B cell (primary cell): ENCODE measurements around the gene SARM1. TPM values are rescaled to one million over a fixed set of nuclear protein-coding genes. Genes with fewer than 3 reads are reported as not detected.

Experiments used
- ATAC-seq: fragments of 200-7000 bp; cut with Tn5 transposase; one replicate; pipeline ENCODE4 v1.10.0; 2021; ENCODE audit warnings: low read depth, mild to moderate bottlenecking, moderate number of reproducible peaks, moderate library complexity
- CTCF ChIA-PET: fragments of 350-600 bp; sonication (Branson Sonifier 250); formaldehyde crosslinking; loops from one replicate; lab custom pipeline; 2021; ENCODE audit warnings: antibody characterized with exemption, inconsistent platforms; lab: Charles Lee
- POLR2A ChIA-PET: fragments of 350-600 bp; sonication (Branson Sonifier 250); formaldehyde crosslinking; loops from one replicate; lab custom pipeline; 2021; ENCODE audit warnings: antibody characterized with exemption; lab: Charles Lee
- DNase-seq: peaks from one replicate; pipeline ENCODE4 v3.0.0; 2013
- H2AFZ ChIP-seq: 2 replicates; pipeline ENCODE4 v1.6.1; 2012; ENCODE audit warnings: mild to moderate bottlenecking, low read depth, low read length; ENCODE audit not compliant: insufficient read depth, poor library complexity, severe bottlenecking
- H3K27ac ChIP-seq, 2 donors: 1 replicate in 1 of 2; 2 replicates in 1 of 2; pipeline ENCODE4 v1.5.1; 2012 to 2013; ENCODE audit warnings: low read length in 2 of 2, mild to moderate bottlenecking in 2 of 2, moderate library complexity in 1 of 2
- H3K27me3 ChIP-seq, 4 experiments: fragments of 200-600 bp in 1 of 4; sonication (generic) in 1 of 4; replicated peaks in 1 of 4; 1 replicate in 2 of 4; 2 replicates in 2 of 4; pipeline versions ENCODE4 v1.6.1 to v1.7.0; 2013 to 2016; ENCODE audit warnings: low read length in 3 of 4, mild to moderate bottlenecking in 2 of 4, mixed read lengths in 1 of 4, moderate library complexity in 1 of 4; ENCODE audit not compliant: insufficient read depth in 4 of 4, control insufficient read depth in 3 of 4; ENCODE audit errors: control extremely low read depth in 1 of 4
- H3K36me3 ChIP-seq, 2 experiments: replicated peaks in 1 of 2; 1 replicate in 1 of 2; 2 replicates in 1 of 2; pipeline versions ENCODE4 v1.6.1 to v1.7.1; 2013; ENCODE audit warnings: low read length in 1 of 2; ENCODE audit not compliant: insufficient read depth in 2 of 2, control insufficient read depth in 1 of 2; ENCODE audit errors: control extremely low read depth in 1 of 2, extremely low read depth in 1 of 2
- H3K4me1 ChIP-seq, 2 donors: fragments of 200-600 bp in 1 of 2; sonication (generic) in 1 of 2; 1 replicate in 1 of 2; 2 replicates in 1 of 2; pipeline versions ENCODE4 v1.5.1 to v1.6.1; 2013 to 2017; ENCODE audit warnings: low read length in 2 of 2; ENCODE audit not compliant: control insufficient read depth in 2 of 2, insufficient read depth in 2 of 2
- H3K4me2 ChIP-seq: replicated peaks from 2 replicates; pipeline ENCODE3; 2012; ENCODE audit warnings: mild to moderate bottlenecking, low read depth, low read length; ENCODE audit not compliant: poor library complexity, severe bottlenecking
- H3K4me3 ChIP-seq, 5 experiments: fragments of 200-600 bp in 1 of 5; sonication (generic) in 1 of 5; 1 replicate in 3 of 5; 2 replicates in 2 of 5; pipeline versions ENCODE4 v1.5.1 to v1.7.0; 2011 to 2016; ENCODE audit warnings: low read length in 4 of 5, mild to moderate bottlenecking in 4 of 5, low read depth in 2 of 5, control low read depth in 1 of 5, moderate library complexity in 1 of 5; ENCODE audit not compliant: insufficient read depth in 1 of 5; ENCODE audit errors: control extremely low read depth in 1 of 5, extremely low read depth in 1 of 5
- H3K79me2 ChIP-seq: fragments of 200-600 bp; sonication (generic); one replicate; pipeline ENCODE4 v1.6.0; 2016; ENCODE audit warnings: low read length; ENCODE audit not compliant: control insufficient read depth, insufficient read depth
- H3K9ac ChIP-seq: fragments of 200-600 bp; sonication (generic); 2 replicates; pipeline ENCODE4 v1.6.1; 2017; ENCODE audit warnings: mild to moderate bottlenecking, low read length, moderate library complexity
- H3K9me3 ChIP-seq, 3 donors: one replicate each; pipeline versions ENCODE4 v1.6.1 to v1.7.1; 2013; ENCODE audit warnings: low read length in 2 of 3; ENCODE audit not compliant: control insufficient read depth in 2 of 3, insufficient read depth in 1 of 3; ENCODE audit errors: control extremely low read depth in 1 of 3
- H4K20me1 ChIP-seq: 2 replicates; pipeline ENCODE4 v1.6.0; 2012; ENCODE audit warnings: mild to moderate bottlenecking, low read length; ENCODE audit not compliant: insufficient read depth, control insufficient read depth, poor library complexity, severe bottlenecking
- H3K27ac Mint-ChIP-seq: one replicate; pipeline ENCODE4 v1.8.0; 2021; ENCODE audit warnings: mixed read lengths
- H3K27me3 Mint-ChIP-seq: one replicate; pipeline ENCODE4 v1.8.0; 2021; ENCODE audit warnings: mixed read lengths
- H3K4me1 Mint-ChIP-seq: one replicate; pipeline ENCODE4 v1.8.0; 2021; ENCODE audit warnings: mixed read lengths
- H3K4me3 Mint-ChIP-seq: one replicate; pipeline ENCODE4 v1.8.0; 2021; ENCODE audit warnings: mixed read lengths
- H3K9me3 Mint-ChIP-seq: one replicate; pipeline ENCODE4 v1.8.0; 2022; ENCODE audit warnings: mixed read lengths; ENCODE audit not compliant: insufficient read depth
- CTCF ChIP-seq: fragments of 200-600 bp; IDR thresholded peaks from one replicate; pipeline ENCODE4 v1.8.0; 2022; ENCODE audit warnings: antibody characterized with exemption, mild to moderate bottlenecking
- EZH2 ChIP-seq: IDR thresholded peaks from 2 replicates; pipeline ENCODE4 v1.6.1; 2012; ENCODE audit warnings: borderline replicate concordance, low read depth, mild to moderate bottlenecking, moderate library complexity, low read length; ENCODE audit not compliant: insufficient read depth, poor library complexity, severe bottlenecking
- WGBS: methylation state at CpG from one replicate; pipeline ENCODE4 v1.1.5; 2013; ENCODE audit warnings: missing lambda C conversion rate; ENCODE audit not compliant: insufficient coverage; 5-methylcytosine and 5-hydroxymethylcytosine counted together
- intact Hi-C: fragments of 100-400 bp; cut with micrococcal nuclease; formaldehyde crosslinking; loops from one replicate; pipeline ENCODE4 v1.10.0; 2022
- polyA plus RNA-seq: library from polyadenylated mRNA; depleted of rRNA; stranded (reverse); fragments of >200 nt; gene quantifications from 2 replicates; pipeline ENCODE4 v1.2.3, GENCODE V29; 2012
- total RNA-seq, 2 donors: library from RNA; stranded (reverse); fragments of 120-200 nt in 1 of 2; gene quantifications; 1 replicate in 1 of 2; 2 replicates in 1 of 2; pipeline versions ENCODE4 v1.2.3 to v1.2.4, GENCODE V29; 2013 to 2022

SARM1 gene
- total and polyA plus RNA-seq, 2 donors (not counting 1 experiment from before 2014, with no cell fraction given), result 22.5 to 32.8 TPM

DNA sequence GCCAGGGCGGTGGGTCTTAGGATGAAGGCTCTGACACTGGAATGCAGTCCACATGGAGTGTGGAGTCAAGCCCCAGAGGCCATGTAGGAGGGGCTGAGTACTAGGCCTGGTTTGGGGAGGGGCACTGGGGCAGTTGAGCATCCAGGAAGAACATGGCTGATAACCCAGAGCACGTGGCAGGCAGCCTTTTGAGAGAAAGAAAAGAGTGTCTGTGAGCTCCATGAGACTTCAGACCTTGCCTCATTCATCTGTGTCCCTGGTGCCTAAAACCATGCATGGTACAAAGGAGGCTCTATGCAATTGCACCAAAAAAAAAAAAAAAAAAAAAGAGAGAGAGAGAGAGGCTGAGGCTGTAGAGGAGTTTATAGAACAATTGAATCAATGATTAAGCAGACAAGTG, 19.9 kb downstream of the SARM1 start:
- H3K4me1 Mint-ChIP-seq, result no peaks in the 10 kb centered on the region
- H2AFZ ChIP-seq, result no peak overlapping the region
- H3K27me3 ChIP-seq, result no peaks in the 10 kb centered on the region
- no peak overlapping the region for H3K4me2 ChIP-seq
- WGBS, result 60% methylated on average over 2 of the region's 2 CpGs
- POLR2A ChIA-PET, result no interaction called here
- no peaks in the 10 kb centered on the region for H3K9me3 ChIP-seq
- no peaks in the 10 kb centered on the region for H3K4me1 ChIP-seq
- H3K4me3 Mint-ChIP-seq, result no peak overlapping the region
- intact Hi-C loops, result no loop called here
- no peak for TF ChIP-seq EZH2
- no peak for TF ChIP-seq CTCF
- CTCF ChIA-PET, result no interaction called here
- no peaks in the 10 kb centered on the region for H3K79me2 ChIP-seq
- no peaks in the 10 kb centered on the region for H3K27me3 Mint-ChIP-seq
- peaks cover 3 to 44% of the 10 kb centered on the region in 2 experiments for H3K36me3 ChIP-seq
- DNase-seq, result no peak
- no peaks in the 10 kb centered on the region for H3K9me3 Mint-ChIP-seq
- H4K20me1 ChIP-seq, result no peaks in the 10 kb centered on the region
- no peak for ATAC-seq
- H3K27ac Mint-ChIP-seq, result no peak overlapping the region
- H3K4me3 ChIP-seq, result no peak overlapping the region
- no peak overlapping the region for H3K27ac ChIP-seq
- no peak overlapping the region for H3K9ac ChIP-seq

DNA sequence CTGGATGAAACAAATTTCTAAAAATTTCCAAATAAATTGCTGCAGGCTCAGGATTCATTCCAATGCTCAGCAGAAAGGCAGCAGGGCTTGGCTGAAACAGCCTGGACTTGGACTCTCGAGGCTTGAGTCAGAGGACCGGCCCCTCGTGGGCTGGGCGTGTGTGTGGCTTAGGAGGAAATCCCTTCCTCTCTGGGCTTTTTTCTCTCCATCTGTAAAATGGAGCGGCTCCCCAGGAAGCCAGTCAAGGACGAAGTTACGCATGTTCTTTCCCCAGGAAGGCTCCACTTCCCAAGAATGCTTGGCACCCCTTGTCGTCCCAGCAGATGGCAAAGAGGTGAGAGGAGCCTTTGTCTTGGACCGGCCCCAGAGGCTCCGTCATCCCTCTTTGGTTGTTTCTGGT, 21.0 kb downstream of the SARM1 start:
- Histone ChIP-seq H3K36me3 (peaks cover 1 to 44% of the 10 kb centered on the region in 2 experiments), H3K4me1 (no peaks in the 10 kb centered on the region)
- WGBS, result 100% methylated on average over 5 of the region's 10 CpGs

More for the DNA sequence above, 21.0 kb downstream of the SARM1 start:
- TF ChIP-seq EZH2, result no peak
- no peak for TF ChIP-seq CTCF
- no peak overlapping the region for H3K27ac ChIP-seq
- intact Hi-C loops, result no loop called here
- Mint-ChIP-seq H3K27ac (no peak overlapping the region), H3K27me3 (no peaks in the 10 kb centered on the region), H3K4me1 (no peaks in the 10 kb centered on the region), H3K4me3 (no peak overlapping the region), H3K9me3 (no peaks in the 10 kb centered on the region)
- H3K9ac ChIP-seq, result no peak overlapping the region
- CTCF ChIA-PET, result no interaction called here
- H3K79me2 ChIP-seq, result no peaks in the 10 kb centered on the region
- DNase-seq, result no peak
- no peaks in the 10 kb centered on the region for H4K20me1 ChIP-seq
- ATAC-seq, result no peak
- H3K4me2 ChIP-seq, result no peak overlapping the region
- H3K4me3 ChIP-seq, result no peak overlapping the region
- H3K27me3 ChIP-seq, result no peaks in the 10 kb centered on the region
- no peaks in the 10 kb centered on the region for H3K9me3 ChIP-seq
- POLR2A ChIA-PET, result no interaction called here
- H2AFZ ChIP-seq, result no peak overlapping the region
